ENCODE measurements around the gene ASPG. TPM values are rescaled to one million over a fixed set of nuclear protein-coding genes. Genes with fewer than 3 reads are reported as not detected.

Gene ASPG
- under 1 TPM in 1 of 3 donors, not detected in 2; 0.19 TPM for total RNA-seq

- H3K9me3 Mint-ChIP-seq, result no peaks in the 10 kb centered on the region
- peaks cover 22% of the 10 kb centered on the region for H3K27me3 Mint-ChIP-seq (ENCODE audit: low read depth)
- peaks cover 2% of the 10 kb centered on the region for H3K4me1 Mint-ChIP-seq (ENCODE audit: low read depth)
- ATAC-seq (peak; percentile 44 to 60), DNase-seq (no peak)
- H3K4me3 Mint-ChIP-seq, result peak within 1 kb of the TSS; percentile 21
- H3K36me3 Mint-ChIP-seq (ENCODE audit: insufficient read depth), result no peaks in the 10 kb centered on the region
These were observed at the start of gene ASPG for GRCh38 chr14:104085032-104085888. TSS of gene ASPG (plus strand) at chr14:104085700. CDS start at chr14:104085771, 71 bp downstream.

- DNase-seq, result no peak
- no peak overlapping the region for H3K4me3 Mint-ChIP-seq
- no peak for ATAC-seq
- H3K4me1 Mint-ChIP-seq (ENCODE audit: low read depth), result no peaks in the 10 kb centered on the region
- H3K27me3 Mint-ChIP-seq (ENCODE audit: low read depth), result peaks cover 30% of the 10 kb centered on the region
- H3K9me3 Mint-ChIP-seq, result no peaks in the 10 kb centered on the region
- H3K36me3 Mint-ChIP-seq (ENCODE audit: insufficient read depth), result no peaks in the 10 kb centered on the region
These were observed 49.3 kb upstream of the ASPG start for GRCh38 chr14:104036212-104036611.

- Mint-ChIP-seq H3K27me3 (ENCODE audit: low read depth) (peaks cover 33% of the 10 kb centered on the region), H3K4me3 (no peak overlapping the region), H3K9me3 (no peaks in the 10 kb centered on the region), H3K4me1 (ENCODE audit: low read depth) (no peaks in the 10 kb centered on the region), H3K36me3 (ENCODE audit: insufficient read depth) (no peaks in the 10 kb centered on the region)
- ATAC-seq, result no peak
- no peak for DNase-seq
These were observed 48.4 kb upstream of the ASPG start for GRCh38 chr14:104037074-104037473.

GRCh38 chr14:104037903-104038302 is 47.6 kb upstream of the ASPG start:
- DNase-seq, result no peak
- Mint-ChIP-seq H3K36me3 (ENCODE audit: insufficient read depth) (no peaks in the 10 kb centered on the region), H3K4me3 (no peak overlapping the region), H3K4me1 (ENCODE audit: low read depth) (no peaks in the 10 kb centered on the region), H3K27me3 (ENCODE audit: low read depth) (peaks cover 30% of the 10 kb centered on the region), H3K9me3 (no peaks in the 10 kb centered on the region)
- no peak for ATAC-seq

- Mint-ChIP-seq H3K27me3 (ENCODE audit: low read depth) (peaks cover 27% of the 10 kb centered on the region), H3K4me1 (ENCODE audit: low read depth) (no peaks in the 10 kb centered on the region), H3K36me3 (ENCODE audit: insufficient read depth) (no peaks in the 10 kb centered on the region), H3K9me3 (no peaks in the 10 kb centered on the region), H3K4me3 (no peak overlapping the region)
- no peak for DNase-seq
- no peak for ATAC-seq
These were observed 46.3 kb upstream of the ASPG start for GRCh38 chr14:104039214-104039613.

- H3K9me3 Mint-ChIP-seq, result no peaks in the 10 kb centered on the region
- no peak for ATAC-seq
- H3K27me3 Mint-ChIP-seq (ENCODE audit: low read depth), result peaks cover 25% of the 10 kb centered on the region
- no peaks in the 10 kb centered on the region for H3K4me1 Mint-ChIP-seq (ENCODE audit: low read depth)
- no peak overlapping the region for H3K4me3 Mint-ChIP-seq
- no peaks in the 10 kb centered on the region for H3K36me3 Mint-ChIP-seq (ENCODE audit: insufficient read depth)
- DNase-seq, result no peak
These were observed 45.0 kb upstream of the ASPG start for GRCh38 chr14:104040539-104040938.

- Mint-ChIP-seq H3K36me3 (ENCODE audit: insufficient read depth) (no peaks in the 10 kb centered on the region), H3K27me3 (ENCODE audit: low read depth) (peaks cover 25% of the 10 kb centered on the region), H3K4me3 (no peak overlapping the region), H3K9me3 (no peaks in the 10 kb centered on the region), H3K4me1 (ENCODE audit: low read depth) (no peaks in the 10 kb centered on the region)
- no peak for ATAC-seq
- DNase-seq, result no peak
These were observed 43.9 kb upstream of the ASPG start for GRCh38 chr14:104041430-104042104.

- H3K36me3 Mint-ChIP-seq (ENCODE audit: insufficient read depth), result no peaks in the 10 kb centered on the region
- peaks cover 22% of the 10 kb centered on the region for H3K27me3 Mint-ChIP-seq (ENCODE audit: low read depth)
- no peak for ATAC-seq
- no peak overlapping the region for H3K4me3 Mint-ChIP-seq
- no peaks in the 10 kb centered on the region for H3K9me3 Mint-ChIP-seq
- no peak for DNase-seq
- H3K4me1 Mint-ChIP-seq (ENCODE audit: low read depth), result no peaks in the 10 kb centered on the region
These were observed 41.5 kb upstream of the ASPG start for GRCh38 chr14:104044016-104044415.

GRCh38 chr14:104047761-104048160 is 37.7 kb upstream of the ASPG start:
- no peaks in the 10 kb centered on the region for H3K9me3 Mint-ChIP-seq
- ATAC-seq (no peak), DNase-seq (no peak)
- H3K4me1 Mint-ChIP-seq (ENCODE audit: low read depth), result no peaks in the 10 kb centered on the region
- H3K36me3 Mint-ChIP-seq (ENCODE audit: insufficient read depth), result no peaks in the 10 kb centered on the region
- H3K27me3 Mint-ChIP-seq (ENCODE audit: low read depth), result peaks cover 29% of the 10 kb centered on the region
- H3K4me3 Mint-ChIP-seq, result no peak overlapping the region

- H3K9me3 Mint-ChIP-seq, result no peaks in the 10 kb centered on the region
These were observed 36.6 kb upstream of the ASPG start for GRCh38 chr14:104048758-104049507.

GRCh38 chr14:104049576-104050240 is 35.8 kb upstream of the ASPG start:
- Mint-ChIP-seq H3K36me3 (ENCODE audit: insufficient read depth) (no peaks in the 10 kb centered on the region), H3K4me3 (no peak overlapping the region), H3K4me1 (ENCODE audit: low read depth) (no peaks in the 10 kb centered on the region), H3K27me3 (ENCODE audit: low read depth) (peaks cover 34% of the 10 kb centered on the region), H3K9me3 (no peaks in the 10 kb centered on the region)
- DNase-seq, result no peak
- ATAC-seq, result no peak

More at GRCh38 chr14:104048758-104049507, 36.6 kb upstream of the ASPG start:
- Mint-ChIP-seq H3K27me3 (ENCODE audit: low read depth) (peaks cover 29% of the 10 kb centered on the region), H3K36me3 (ENCODE audit: insufficient read depth) (no peaks in the 10 kb centered on the region), H3K4me3 (no peak overlapping the region), H3K4me1 (ENCODE audit: low read depth) (no peaks in the 10 kb centered on the region)
- DNase-seq (no peak), ATAC-seq (no peak)

- no peaks in the 10 kb centered on the region for H3K9me3 Mint-ChIP-seq
- peaks cover 35% of the 10 kb centered on the region for H3K27me3 Mint-ChIP-seq (ENCODE audit: low read depth)
These were observed 34.2 kb upstream of the ASPG start for GRCh38 chr14:104051092-104051813.

GRCh38 chr14:104054222-104054905 is 31.1 kb upstream of the ASPG start:
- no peak for DNase-seq
- no peaks in the 10 kb centered on the region for H3K4me1 Mint-ChIP-seq (ENCODE audit: low read depth)
- no peak for ATAC-seq
- no peak overlapping the region for H3K4me3 Mint-ChIP-seq
- H3K36me3 Mint-ChIP-seq (ENCODE audit: insufficient read depth), result no peaks in the 10 kb centered on the region
- H3K27me3 Mint-ChIP-seq (ENCODE audit: low read depth), result peaks cover 32% of the 10 kb centered on the region
- no peaks in the 10 kb centered on the region for H3K9me3 Mint-ChIP-seq

More at GRCh38 chr14:104051092-104051813, 34.2 kb upstream of the ASPG start:
- Mint-ChIP-seq H3K4me3 (no peak overlapping the region), H3K36me3 (ENCODE audit: insufficient read depth) (no peaks in the 10 kb centered on the region), H3K4me1 (ENCODE audit: low read depth) (no peaks in the 10 kb centered on the region)
- no peak for DNase-seq
- ATAC-seq, result no peak

Measured in activated T-cell treated with anti-CD3 and anti-CD28 coated beads, Interleukin-2, amount 50 U/mL, for 4 hours (primary cell).